Right cardiac atrium (tissue), 5 donors: Measurements from ENCODE around the gene PIK3CD. TPM values are rescaled to one million over a fixed set of nuclear protein-coding genes. Genes with fewer than 3 reads are reported as not detected.
"Not testable (repeated sequence)": the region's sequence is repeated elsewhere in the genome, so short reads cannot be mapped to it uniquely, and the experiment has no call there.

Source experiments
- ATAC-seq, 2 donors: fragments of 200-7000 bp; cut with Tn5 transposase; one replicate each; pipeline versions ENCODE4 v1.8.0 to v1.9.1; 2020; ENCODE audit warnings: moderate library complexity in 2 of 2, mild to moderate bottlenecking in 1 of 2
- DNase-seq, 3 donors: peaks; one replicate each; pipeline ENCODE4 v3.0.0-alpha.2; 2020
- H3K27ac ChIP-seq: one replicate; pipeline ENCODE4 v1.5.1; 2013; ENCODE audit warnings: mild to moderate bottlenecking, low read length, control low read depth, moderate library complexity
- H3K27me3 ChIP-seq: one replicate; pipeline ENCODE4 v1.6.1; 2013; ENCODE audit not compliant: control insufficient read depth, insufficient read depth
- H3K4me1 ChIP-seq: one replicate; pipeline ENCODE4 v1.6.1; 2013; ENCODE audit warnings: low read length; ENCODE audit not compliant: control insufficient read depth, insufficient read depth
- H3K4me3 ChIP-seq: one replicate; pipeline ENCODE4 v1.5.1; 2013; ENCODE audit warnings: low read length, control low read depth
- H3K9me3 ChIP-seq: one replicate; pipeline ENCODE4 v1.6.1; 2013; ENCODE audit warnings: low read length; ENCODE audit not compliant: control insufficient read depth
- whole genome bisulfite sequencing: extraction: QIAGEN DNeasy Blood & Tissue Kit; methylation state at CpG from one replicate; pipeline ENCODE4 v1.1.7; 2013; 5-methylcytosine and 5-hydroxymethylcytosine counted together
- intact Hi-C, 4 donors: fragments of 100-400 bp; cut with DNase I; formaldehyde crosslinking; loops; one replicate each; pipeline versions ENCODE4 v1.11.0 to v1.14.0; 2022 to 2023
- polyA plus RNA-seq: library from polyadenylated mRNA; stranded (reverse); fragments of 200-250 nt; gene quantifications from one replicate; pipeline ENCODE4 v1.2.3, GENCODE V29; 2013
- total RNA-seq, 4 donors: library from RNA; stranded (reverse); fragmentation: NEBNext Ultra II Directional; extraction: Animal tissue kit (Norgen Biotek cat#: 25700); gene quantifications; one replicate each; pipeline ENCODE4 v1.2.1, GENCODE V29; 2021
- donor health status: healthy with polysubstance abuse.
- donor health status: DM: no; HTN: yes; CAD: no.
- donor health status: DM: no; HTN: no; CAD: no.
- donor health status: DM: no; HTN: yes; CAD: no; lungs with severe emphysema.
- donor health status: DM: yes; HTN: yes; CAD: no.

PIK3CD gene
- total and polyA plus RNA-seq, 5 donors: 3.0 to 5.9 (median 4.5) TPM

- H3K4me1 ChIP-seq: no peaks in the 10 kb centered on the region
- no peaks in the 10 kb centered on the region for H3K9me3 ChIP-seq
- whole genome bisulfite sequencing: 89% methylated on average over 9 of the region's 9 CpGs
- DNase-seq (peak in 1 of 3 donors; percentile 6), ATAC-seq (no peak)
- H3K27me3 ChIP-seq: no peaks in the 10 kb centered on the region
- intact Hi-C loops: loop anchor here in 2 of 4 donors (10.0 kb wide), 1 partner anchor 153 kb away; no protein-coding TSS in a partner anchor
- H3K27ac ChIP-seq: no peak overlapping the region
- no peak overlapping the region for H3K4me3 ChIP-seq
These were observed 60.0 kb downstream of the PIK3CD start for GRCh38 chr1:9711466-9712020.

DNA sequence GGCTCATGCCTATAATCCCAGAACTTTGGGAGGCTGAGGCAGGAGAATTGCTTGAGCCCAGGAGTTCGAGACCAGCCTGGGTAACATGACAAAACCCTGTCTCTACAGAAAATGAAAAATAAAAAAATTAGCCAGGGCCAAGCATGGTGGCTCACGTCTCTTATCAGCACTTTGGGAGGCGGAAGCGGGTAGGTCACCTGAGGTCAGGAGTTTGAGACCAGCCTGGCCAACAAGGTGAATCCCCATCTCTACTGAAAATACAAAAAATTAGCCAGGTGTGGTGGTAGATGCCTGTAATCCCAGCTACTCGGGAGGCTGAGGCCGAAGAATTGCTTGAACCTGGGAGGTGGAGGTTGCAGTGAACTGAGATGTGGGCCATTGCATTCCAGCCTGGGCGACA is 61.2 kb downstream of the PIK3CD start:
- not testable (repeated sequence) for H3K4me3 ChIP-seq

DNA sequence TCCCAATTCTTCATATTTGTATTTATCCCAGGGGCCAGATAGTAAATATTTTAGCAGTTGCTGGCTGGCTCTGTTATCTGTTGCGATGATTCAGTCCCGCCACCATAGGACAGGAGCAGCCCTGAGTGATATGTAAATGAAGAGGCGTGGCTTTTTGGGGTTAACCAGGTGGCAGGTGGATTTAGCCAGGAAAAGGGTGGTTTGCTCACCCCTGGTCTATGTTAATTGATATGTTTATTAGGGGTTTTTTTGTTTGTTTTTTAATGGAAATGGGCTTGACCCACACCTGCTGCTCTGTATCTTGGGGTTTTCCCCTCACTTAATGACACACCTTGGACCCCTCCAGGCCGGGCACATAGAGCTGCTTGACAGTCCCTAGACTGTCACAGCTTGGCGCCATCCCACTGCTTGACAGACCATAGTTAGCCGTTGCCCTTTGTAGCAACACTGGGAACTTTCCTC is 62.8 kb downstream of the PIK3CD start:
- peak in 1 of 3 donors; percentile 9 for DNase-seq
- intact Hi-C loops: loop anchor here in 2 of 4 donors (10.0 kb wide), 1 partner anchor 151 kb away; no protein-coding TSS in a partner anchor
- no peaks in the 10 kb centered on the region for H3K27me3 ChIP-seq
- no peaks in the 10 kb centered on the region for H3K9me3 ChIP-seq
- H3K4me1 ChIP-seq: no peaks in the 10 kb centered on the region
- WGBS: 68% methylated on average over 6 of the region's 6 CpGs
- no peak overlapping the region for H3K4me3 ChIP-seq
- ATAC-seq: no peak
- no peak overlapping the region for H3K27ac ChIP-seq

More for the DNA sequence above, 61.2 kb downstream of the PIK3CD start:
- not testable (repeated sequence) for H3K4me1 ChIP-seq, H3K9me3 ChIP-seq, H3K27ac ChIP-seq, ATAC-seq, H3K27me3 ChIP-seq
- 92% methylated on average over 7 of the region's 7 CpGs for WGBS
- intact Hi-C loops: loop anchor here in 2 of 4 donors (10.0 kb wide), 1 partner anchor 152 kb away; no protein-coding TSS in a partner anchor
- peak in 1 of 3 donors; percentile 3 for DNase-seq

DNA sequence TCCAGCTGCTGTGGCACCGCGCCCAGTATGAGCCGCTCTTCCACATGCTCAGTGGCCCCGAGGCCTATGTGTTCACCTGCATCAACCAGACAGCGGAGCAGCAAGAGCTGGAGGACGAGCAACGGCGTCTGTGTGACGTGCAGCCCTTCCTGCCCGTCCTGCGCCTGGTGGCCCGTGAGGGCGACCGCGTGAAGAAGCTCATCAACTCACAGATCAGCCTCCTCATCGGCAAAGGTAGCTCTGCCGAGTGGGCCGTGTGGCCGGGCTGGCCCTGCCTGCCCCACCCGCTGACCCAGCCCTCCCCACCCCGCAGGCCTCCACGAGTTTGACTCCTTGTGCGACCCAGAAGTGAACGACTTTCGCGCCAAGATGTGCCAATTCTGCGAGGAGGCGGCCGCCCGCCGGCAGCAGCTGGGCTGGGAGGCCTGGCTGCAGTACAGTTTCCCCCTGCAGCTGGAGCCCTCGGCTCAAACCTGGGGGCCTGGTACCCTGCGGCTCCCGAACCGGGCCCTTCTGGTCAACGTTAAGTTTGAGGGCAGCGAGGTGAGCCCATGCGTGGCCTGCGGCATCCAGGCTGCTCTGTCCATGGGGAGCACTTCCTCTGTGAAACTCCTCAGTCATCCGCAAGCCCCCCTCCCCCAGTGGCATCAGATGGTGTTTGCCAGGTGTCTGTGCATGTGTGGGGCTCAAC is 64.2 kb downstream of the PIK3CD start:
- no peak for ATAC-seq
- Histone ChIP-seq H3K4me3 (no peak overlapping the region), H3K9me3 (no peaks in the 10 kb centered on the region), H3K27ac (no peak overlapping the region), H3K4me1 (no peaks in the 10 kb centered on the region), H3K27me3 (no peaks in the 10 kb centered on the region)
- intact Hi-C loops: loop anchor here in 2 of 4 donors (10.0 kb wide), 1 partner anchor 149 kb away; no protein-coding TSS in a partner anchor
- peak in 1 of 3 donors; percentile 44 for DNase-seq
- WGBS: 90% methylated on average over 40 of the region's 40 CpGs

GRCh38 chr1:9716404-9717192 is 65.1 kb downstream of the PIK3CD start:
- H3K4me3 ChIP-seq: no peak overlapping the region
- intact Hi-C loops: loop anchor here in 2 of 4 donors (10.0 kb wide), 1 partner anchor 148 kb away; no protein-coding TSS in a partner anchor
- H3K27me3 ChIP-seq: no peaks in the 10 kb centered on the region
- DNase-seq: peak in 1 of 3 donors; percentile 53
- ATAC-seq: no peak
- H3K4me1 ChIP-seq: no peaks in the 10 kb centered on the region
- no peaks in the 10 kb centered on the region for H3K9me3 ChIP-seq
- WGBS: 93% methylated on average over 29 of the region's 29 CpGs
- H3K27ac ChIP-seq: no peak overlapping the region

- no peak overlapping the region for H3K27ac ChIP-seq
- no peaks in the 10 kb centered on the region for H3K9me3 ChIP-seq
- H3K4me3 ChIP-seq: no peak overlapping the region
- no peaks in the 10 kb centered on the region for H3K4me1 ChIP-seq
- 41% methylated on average over 25 of the region's 25 CpGs for WGBS
- intact Hi-C loops: loop anchor here in 2 of 4 donors (10.0 kb wide), 1 partner anchor 147 kb away; no protein-coding TSS in a partner anchor
- DNase-seq: peak in 2 of 3 donors; percentile 80 to 81
- no peaks in the 10 kb centered on the region for H3K27me3 ChIP-seq
- ATAC-seq: peak; percentile 18 to 24
These were observed 65.9 kb downstream of the PIK3CD start for GRCh38 chr1:9717193-9718005.

GRCh38 chr1:9718006-9718680 is 66.6 kb downstream of the PIK3CD start:
- intact Hi-C loops: loop anchor here in 2 of 4 donors (10.0 kb wide), 1 partner anchor 147 kb away; no protein-coding TSS in a partner anchor
- no peaks in the 10 kb centered on the region for H3K9me3 ChIP-seq
- ATAC-seq (no peak), DNase-seq (peak in 1 of 3 donors; percentile 14)
- H3K27me3 ChIP-seq: no peaks in the 10 kb centered on the region
- H3K4me3 ChIP-seq: no peak overlapping the region
- 90% methylated on average over 10 of the region's 10 CpGs for WGBS
- no peaks in the 10 kb centered on the region for H3K4me1 ChIP-seq
- H3K27ac ChIP-seq: no peak overlapping the region

DNA sequence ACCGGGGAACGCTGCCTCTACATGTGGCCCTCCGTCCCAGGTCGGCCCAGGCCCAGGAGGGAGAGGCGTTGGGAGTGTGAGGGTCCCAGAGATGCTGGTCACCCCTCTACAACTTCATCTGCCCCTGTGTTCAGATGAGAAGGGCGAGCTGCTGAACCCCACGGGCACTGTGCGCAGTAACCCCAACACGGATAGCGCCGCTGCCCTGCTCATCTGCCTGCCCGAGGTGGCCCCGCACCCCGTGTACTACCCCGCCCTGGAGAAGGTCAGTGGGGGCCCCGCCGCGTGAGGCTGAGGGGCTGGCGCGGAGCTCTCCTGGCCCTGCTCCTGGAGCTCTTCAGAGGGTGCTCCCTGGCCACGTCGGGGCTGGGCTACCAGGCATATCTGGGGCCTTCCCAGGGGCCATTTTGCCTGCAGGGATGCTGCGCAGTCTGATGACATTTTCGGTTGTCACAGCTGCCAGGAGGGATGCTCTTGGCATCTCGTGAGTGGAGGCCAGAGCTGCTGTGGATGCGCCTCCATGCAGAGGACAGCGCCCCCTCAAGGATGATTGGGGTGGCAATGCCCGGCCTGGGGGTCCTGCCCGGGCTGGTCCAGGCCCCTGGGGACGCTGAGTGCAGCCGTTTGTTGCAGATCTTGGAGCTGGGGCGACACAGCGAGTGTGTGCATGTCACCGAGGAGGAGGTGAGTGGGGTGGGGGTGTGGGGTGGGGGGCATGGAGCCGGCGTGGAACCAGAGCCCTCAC is 68.6 kb downstream of the PIK3CD start:
- WGBS: 89% methylated on average over 36 of the region's 36 CpGs
- DNase-seq (peak in 1 of 3 donors; percentile 41), ATAC-seq (no peak)
- intact Hi-C loops: loop anchor here in 3 of 4 donors (5.0 to 10.0 kb wide), 2 partner anchors 145 to 147 kb away; no protein-coding TSS in a partner anchor
- Histone ChIP-seq H3K27ac (no peak overlapping the region), H3K4me3 (no peak overlapping the region), H3K27me3 (no peaks in the 10 kb centered on the region), H3K9me3 (no peaks in the 10 kb centered on the region), H3K4me1 (no peaks in the 10 kb centered on the region)
